Right lobe of liver (tissue), 4 donors: ENCODE data around the gene CWF19L2.

Experiments
- CTCF ChIP-seq, 4 donors: fragments of 200-600 bp in 3 of 4; fragments of 450-650 bp in 1 of 4; IDR thresholded peaks; one replicate each; pipeline versions ENCODE4 v1.5.1 to v1.8.0; 2016 to 2022; ENCODE audit warnings: antibody characterized with exemption in 4 of 4, mild to moderate bottlenecking in 2 of 4
- POLR2A ChIP-seq: fragments of 450-650 bp; IDR thresholded peaks from one replicate; pipeline ENCODE4 v1.6.1; 2017; ENCODE audit warnings: antibody characterized with exemption, mild to moderate bottlenecking
- donor health status: DM: no; HTN: no; CAD: no.
- donor health status: DM: no; HTN: no; CAD: no.
- donor health status: DM: no; HTN: yes; CAD: no.

GRCh38 chr11:107446822-107447431 lies 10.7 kb downstream of the CWF19L2 start:
- TF ChIP-seq CTCF (IDR thresholded peaks at IDR 0.05) (no peak), POLR2A (no peak)
